HEK293 (cell line): ENCODE results near the gene PJA2.
A peak's percentile ranks its signal among the peaks of the same experiment; 100 is the strongest.

ENCODE experiments used
- BCL11B ChIP-seq: fragments of 450-650 bp; formaldehyde crosslinking; IDR thresholded peaks from 2 replicates; pipeline ENCODE4 v1.5.1; 2016; ENCODE audit warnings: low read depth, missing biosample characterization, missing genetic modification characterization
- KLF1 ChIP-seq: fragments of 450-650 bp; formaldehyde crosslinking; IDR thresholded peaks from 2 replicates; pipeline ENCODE4 v1.5.1; 2016; ENCODE audit warnings: missing biosample characterization, missing genetic modification characterization
- KLF17 ChIP-seq: fragments of 450-650 bp; formaldehyde crosslinking; IDR thresholded peaks from 2 replicates; pipeline ENCODE4 v1.5.1; 2016; ENCODE audit warnings: missing biosample characterization, missing genetic modification characterization
- KLF8 ChIP-seq: fragments of 450-650 bp; formaldehyde crosslinking; IDR thresholded peaks from 2 replicates; pipeline ENCODE4 v1.5.1; 2016; ENCODE audit warnings: missing biosample characterization, missing genetic modification characterization
- MZF1 ChIP-seq: fragments of 450-650 bp; formaldehyde crosslinking; IDR thresholded peaks from 2 replicates; pipeline ENCODE4 v1.5.1; 2017; ENCODE audit warnings: missing biosample characterization, missing genetic modification characterization, borderline replicate concordance
- PRDM4 ChIP-seq: fragments of 450-650 bp; formaldehyde crosslinking; IDR thresholded peaks from 2 replicates; pipeline ENCODE4 v1.5.1; 2017; ENCODE audit warnings: missing biosample characterization, missing genetic modification characterization
- PRDM6 ChIP-seq: fragments of 450-650 bp; formaldehyde crosslinking; IDR thresholded peaks from 2 replicates; pipeline ENCODE4 v1.5.1; 2017; ENCODE audit warnings: missing biosample characterization, missing genetic modification characterization
- TCF7L2 ChIP-seq: IDR thresholded peaks from 2 replicates; pipeline ENCODE4 v1.6.1; 2011; ENCODE audit warnings: low read depth, mild to moderate bottlenecking, inconsistent platforms, low read length, moderate library complexity, borderline replicate concordance
- ZNF10 ChIP-seq: fragments of 450-650 bp; formaldehyde crosslinking; IDR thresholded peaks from 2 replicates; pipeline ENCODE4 v1.5.1; 2017; ENCODE audit warnings: missing biosample characterization, missing genetic modification characterization
- ZNF155 ChIP-seq: fragments of 450-650 bp; formaldehyde crosslinking; IDR thresholded peaks from 2 replicates; pipeline ENCODE4 v1.5.1; 2016; ENCODE audit warnings: missing biosample characterization, missing genetic modification characterization
- ZNF202 ChIP-seq: fragments of 450-650 bp; formaldehyde crosslinking; IDR thresholded peaks from 2 replicates; pipeline ENCODE4 v1.5.1; 2016; ENCODE audit warnings: missing biosample characterization, missing genetic modification characterization, borderline replicate concordance
- ZNF24 ChIP-seq: fragments of 450-650 bp; formaldehyde crosslinking; IDR thresholded peaks from 2 replicates; pipeline ENCODE4 v1.5.1; 2016; ENCODE audit warnings: missing biosample characterization, missing genetic modification characterization
- ZNF311 ChIP-seq: fragments of 450-650 bp; formaldehyde crosslinking; IDR thresholded peaks from 2 replicates; pipeline ENCODE4 v1.5.1; 2017; ENCODE audit warnings: missing biosample characterization, missing genetic modification characterization, borderline replicate concordance
- ZNF335 ChIP-seq: fragments of 450-650 bp; formaldehyde crosslinking; conservative IDR thresholded peaks from 2 replicates; pipeline ENCODE4 v1.5.1; 2016; ENCODE audit warnings: missing biosample characterization, missing genetic modification characterization
- ZNF354C ChIP-seq: fragments of 450-650 bp; formaldehyde crosslinking; IDR thresholded peaks from 2 replicates; pipeline ENCODE4 v1.5.1; 2016; ENCODE audit warnings: missing biosample characterization, missing genetic modification characterization, low read depth, borderline replicate concordance
- ZNF391 ChIP-seq: fragments of 450-650 bp; formaldehyde crosslinking; IDR thresholded peaks from 2 replicates; pipeline ENCODE4 v1.5.1; 2016; ENCODE audit warnings: low read depth, missing biosample characterization, missing genetic modification characterization, borderline replicate concordance
- ZNF398 ChIP-seq: fragments of 450-650 bp; formaldehyde crosslinking; IDR thresholded peaks from 2 replicates; pipeline ENCODE4 v1.5.1; 2017; ENCODE audit warnings: missing biosample characterization, missing genetic modification characterization
- ZNF449 ChIP-seq: fragments of 450-650 bp; formaldehyde crosslinking; IDR thresholded peaks from 2 replicates; pipeline ENCODE4 v1.5.1; 2017; ENCODE audit warnings: missing biosample characterization, mild to moderate bottlenecking, missing genetic modification characterization, moderate library complexity
- ZNF510 ChIP-seq: fragments of 450-650 bp; formaldehyde crosslinking; IDR thresholded peaks from 2 replicates; pipeline ENCODE4 v1.5.1; 2018; ENCODE audit warnings: mild to moderate bottlenecking, missing genetic modification characterization, missing biosample characterization; ENCODE audit not compliant: insufficient replicate concordance
- ZNF514 ChIP-seq: fragments of 450-650 bp; formaldehyde crosslinking; IDR thresholded peaks from 2 replicates; pipeline ENCODE4 v1.5.1; 2016; ENCODE audit warnings: missing biosample characterization, missing genetic modification characterization
- ZNF521 ChIP-seq: fragments of 450-650 bp; formaldehyde crosslinking; IDR thresholded peaks from 2 replicates; pipeline ENCODE4 v1.5.1; 2017; ENCODE audit warnings: missing biosample characterization, mild to moderate bottlenecking, missing genetic modification characterization
- ZNF580 ChIP-seq: fragments of 450-650 bp; formaldehyde crosslinking; IDR thresholded peaks from 2 replicates; pipeline ENCODE4 v1.5.1; 2016; ENCODE audit warnings: missing biosample characterization, missing genetic modification characterization
- ZNF768 ChIP-seq: fragments of 450-650 bp; formaldehyde crosslinking; IDR thresholded peaks from 2 replicates; pipeline ENCODE4 v1.5.1; 2018; ENCODE audit warnings: missing biosample characterization, mild to moderate bottlenecking, missing genetic modification characterization
- ZNF791 ChIP-seq: fragments of 450-650 bp; formaldehyde crosslinking; IDR thresholded peaks from 2 replicates; pipeline ENCODE4 v1.5.1; 2016; ENCODE audit warnings: missing biosample characterization, missing genetic modification characterization
- ZNF843 ChIP-seq: fragments of 450-650 bp; formaldehyde crosslinking; IDR thresholded peaks from 2 replicates; pipeline ENCODE4 v1.5.1; 2016; ENCODE audit warnings: missing biosample characterization, missing genetic modification characterization

Gene PJA2

GRCh38 chr5:109408991-109409843 is 557 bp downstream of the PJA2 start (continued):
- TF ChIP-seq KLF17 (tag by site-specific recombination) (no peak; the same call in 1 of the 2 replicates), ZNF311 (tag by site-specific recombination) (no peak), MZF1 (tag by site-specific recombination) (no peak), ZNF514 (tag by site-specific recombination) (no peak), ZNF449 (peak; percentile 65; the same call in 1 of the 2 replicates), ZNF521 (tag by site-specific recombination) (no peak), PRDM6 (tag by site-specific recombination) (no peak), ZNF843 (tag by site-specific recombination) (peak; percentile 57; the same call in 1 of the 2 replicates), ZNF398 (tag by site-specific recombination) (peak; percentile 71), ZNF510 (tag by site-specific recombination) (no peak), KLF8 (peak; percentile 97), ZNF155 (tag by site-specific recombination) (no peak), ZNF10 (tag by site-specific recombination) (peak; percentile 34; the same call in 1 of the 2 replicates), BCL11B (no peak), TCF7L2 (no peak), PRDM4 (tag by site-specific recombination) (peak; percentile 94), ZNF391 (tag by site-specific recombination) (peak; percentile 87; the same call in 1 of the 2 replicates), ZNF580 (peak; percentile 53; the same call in 1 of the 2 replicates), ZNF791 (no peak), ZNF24 (tag by site-specific recombination) (no peak), ZNF354C (tag by site-specific recombination) (no peak), ZNF202 (no peak), ZNF768 (tag by site-specific recombination) (no peak), KLF1 (tag by site-specific recombination) (peak; percentile 63; the same call in 1 of the 2 replicates), ZNF335 (tag by site-specific recombination) (peak; percentile 93)
